ENCODE measurements around the gene CCT8. TPM values are rescaled to one million over a fixed set of nuclear protein-coding genes. Genes with fewer than 3 reads are reported as not detected.

The CCT8 gene
- total RNA-seq, 1 experiment from 2014 or later = 244 TPM

GRCh38 chr21:29056538-29057050, 16.9 kb downstream of the CCT8 start:
- CTCF ChIA-PET = no interaction called here
- no peak overlapping the region for H3K27ac ChIP-seq (ENCODE audit: low read length)

GRCh38 chr21:29056005-29056404, 17.4 kb downstream of the CCT8 start:
- Histone ChIP-seq H2AFZ (ENCODE audit: low read length) (no peak overlapping the region), H3K36me3 (ENCODE audit: low read depth, low read length) (peaks cover 77% of the 10 kb centered on the region), H3K79me2 (ENCODE audit: low read length) (no peaks in the 10 kb centered on the region), H3F3A (ENCODE audit: low read length, unreplicated experiment) (peaks cover 5% of the 10 kb centered on the region), H4K20me1 (ENCODE audit: low read length) (no peaks in the 10 kb centered on the region; the same call in 1 of the 2 replicates), H3K4me3 (ENCODE audit: low read length) (no peak overlapping the region), H3K4me1 (ENCODE audit: insufficient read depth, low read length) (no peaks in the 10 kb centered on the region; the same call in 1 of the 2 replicates), H3K4me2 (ENCODE audit: low read length) (no peak overlapping the region), H3K27me3 (ENCODE audit: low read length) (no peaks in the 10 kb centered on the region), H3K27ac (ENCODE audit: low read length) (no peak overlapping the region), H3K9me3 (ENCODE audit: low read length) (no peaks in the 10 kb centered on the region), H3K9me2 (replicated peaks; ENCODE audit: low read length) (no peaks in the 10 kb centered on the region), H3K9ac (ENCODE audit: low read length) (no peak overlapping the region)
- BruUV-seq (replicated peaks) = TSS peak; percentile 11
- no peak for TF ChIP-seq EZH2 (IDR thresholded peaks at IDR 0.05; ENCODE audit: low read length, unreplicated experiment)
- CTCF ChIA-PET = no interaction called here
- DNase-seq (peak; percentile 57), ATAC-seq (peak; percentile 66)
- intact Hi-C loops (cut with micrococcal nuclease) = no loop called here
- POLR2A ChIA-PET (ENCODE audit: unreplicated experiment) = interaction anchor here (0.6 kb wide), 2 partner anchors 25 to 31 kb away, joined by 3 read pairs; partner anchors contain the start of gene USP16

More at GRCh38 chr21:29056538-29057050, 16.9 kb downstream of the CCT8 start:
- POLR2A ChIA-PET (ENCODE audit: unreplicated experiment) = interaction anchor here (0.6 kb wide), 1 partner anchor 32 kb away, joined by 3 read pairs; the partner anchor contains the start of gene USP16
- peaks cover 5% of the 10 kb centered on the region for H3F3A ChIP-seq (ENCODE audit: low read length, unreplicated experiment)
- H4K20me1 ChIP-seq (ENCODE audit: low read length) = no peaks in the 10 kb centered on the region; the same call in 1 of the 2 replicates
- H3K36me3 ChIP-seq (ENCODE audit: low read depth, low read length) = peaks cover 79% of the 10 kb centered on the region
- no peaks in the 10 kb centered on the region; the same call in 1 of the 2 replicates for H3K4me1 ChIP-seq (ENCODE audit: insufficient read depth, low read length)
- intact Hi-C loops (cut with micrococcal nuclease) = no loop called here
- no peaks in the 10 kb centered on the region for H3K79me2 ChIP-seq (ENCODE audit: low read length)
- DNase-seq (no peak), ATAC-seq (peak; percentile 15; the same call in 1 of the 2 replicates)
- BruUV-seq (replicated peaks) = no TSS peak
- H3K9ac ChIP-seq (ENCODE audit: low read length) = no peak overlapping the region
- TF ChIP-seq EZH2 (IDR thresholded peaks at IDR 0.05; ENCODE audit: low read length, unreplicated experiment) = no peak
- no peak for TF ChIP-seq CTCF (conservative IDR thresholded peaks at IDR 0.05; ENCODE audit: low read depth, low read length)
- TF ChIP-seq EZH2phosphoT487 (IDR thresholded peaks at IDR 0.05; ENCODE audit: borderline replicate concordance, low read length) = no peak
- H3K9me3 ChIP-seq (ENCODE audit: low read length) = no peaks in the 10 kb centered on the region
- H3K27me3 ChIP-seq (ENCODE audit: low read length) = no peaks in the 10 kb centered on the region
- no peak overlapping the region for H3K4me3 ChIP-seq (ENCODE audit: low read length)
- no peak overlapping the region for H2AFZ ChIP-seq (ENCODE audit: low read length)
- no peaks in the 10 kb centered on the region for H3K9me2 ChIP-seq (replicated peaks; ENCODE audit: low read length)
- no peak overlapping the region for H3K4me2 ChIP-seq (ENCODE audit: low read length)

GRCh38 chr21:29055080-29055479, 18.4 kb downstream of the CCT8 start:
- Histone ChIP-seq H3K9me2 (replicated peaks; ENCODE audit: low read length) (no peaks in the 10 kb centered on the region), H2AFZ (ENCODE audit: low read length) (no peak overlapping the region), H3K4me1 (ENCODE audit: insufficient read depth, low read length) (no peaks in the 10 kb centered on the region; the same call in 1 of the 2 replicates), H3K36me3 (ENCODE audit: low read depth, low read length) (peaks cover 74% of the 10 kb centered on the region), H3K4me3 (ENCODE audit: low read length) (no peak overlapping the region), H3K79me2 (ENCODE audit: low read length) (no peaks in the 10 kb centered on the region), H3K4me2 (ENCODE audit: low read length) (no peak overlapping the region), H3K27ac (ENCODE audit: low read length) (no peak overlapping the region), H3K27me3 (ENCODE audit: low read length) (no peaks in the 10 kb centered on the region), H3F3A (ENCODE audit: low read length, unreplicated experiment) (peaks cover 5% of the 10 kb centered on the region), H3K9me3 (ENCODE audit: low read length) (no peaks in the 10 kb centered on the region), H3K9ac (ENCODE audit: low read length) (no peak overlapping the region), H4K20me1 (ENCODE audit: low read length) (no peaks in the 10 kb centered on the region; the same call in 1 of the 2 replicates)
- intact Hi-C loops (cut with micrococcal nuclease) = no loop called here
- DNase-seq = no peak
- TF ChIP-seq EZH2 (IDR thresholded peaks at IDR 0.05; ENCODE audit: low read length, unreplicated experiment) = no peak
- TF ChIP-seq CTCF (conservative IDR thresholded peaks at IDR 0.05; ENCODE audit: low read depth, low read length) = no peak
- TF ChIP-seq EZH2phosphoT487 (IDR thresholded peaks at IDR 0.05; ENCODE audit: borderline replicate concordance, low read length) = no peak
- BruUV-seq (replicated peaks) = no TSS peak
- ATAC-seq = no peak
- POLR2A ChIA-PET (ENCODE audit: unreplicated experiment) = interaction anchor here (0.6 kb wide), 1 partner anchor 24 kb away, joined by 3 read pairs; no protein-coding TSS in a partner anchor
- CTCF ChIA-PET = no interaction called here
